ENCODE data around the gene MLXIP. TPM values are rescaled to one million over a fixed set of nuclear protein-coding genes. Genes with fewer than 3 reads are reported as not detected.

Gene MLXIP
- total and polyA plus RNA-seq, 9 of the 15 experiments (the other 6 are each of a cell fraction or from before 2014, with no cell fraction given): 2.2 to 66.3 (median 18.1) TPM

DNA sequence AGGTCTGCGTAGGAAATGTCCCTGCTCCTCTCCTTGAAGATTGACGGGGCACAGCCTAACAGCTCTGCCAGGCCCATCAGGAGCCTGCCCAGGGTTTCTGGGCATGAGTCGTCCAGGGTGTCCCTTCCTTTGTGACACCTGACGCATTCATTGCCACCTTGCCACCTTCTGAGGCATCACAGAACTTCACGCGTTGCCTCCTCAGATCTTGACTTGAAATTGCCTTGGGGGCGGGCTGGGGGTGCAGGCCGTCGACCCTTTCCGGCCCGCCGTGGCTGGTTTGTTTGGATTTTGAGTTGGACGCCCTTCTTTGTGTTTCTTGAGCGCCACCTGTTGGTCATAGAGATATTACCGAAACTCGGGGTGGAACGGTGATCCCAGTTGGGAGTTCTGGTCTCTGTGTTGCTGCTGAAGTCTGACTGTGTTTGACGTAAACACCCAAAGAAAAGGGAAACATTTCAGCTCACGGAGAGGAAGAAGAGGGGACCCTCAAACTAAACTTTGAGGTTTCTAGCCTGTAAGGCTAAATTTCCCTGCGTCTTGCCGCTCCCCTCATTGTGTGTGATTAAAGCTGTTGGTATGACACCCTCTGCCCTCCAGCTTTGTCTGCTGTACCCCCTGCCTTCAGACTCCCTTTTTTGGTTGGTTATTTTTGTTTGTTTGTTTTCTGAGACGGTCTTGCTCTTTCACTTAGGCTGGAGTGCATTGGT lies 44.6 kb downstream of the MLXIP start (continued):
- no peak for TF ChIP-seq NR3C1 (CRISPR knock-in tag; IDR thresholded peaks at IDR 0.05)
- no peak for TF ChIP-seq ZNF263 (CRISPR knock-in tag; IDR thresholded peaks at IDR 0.05; ENCODE audit: borderline replicate concordance)
- no peak for TF ChIP-seq PHB2 (IDR thresholded peaks at IDR 0.05; ENCODE audit: low read depth)
- TF ChIP-seq, protein P1, sequence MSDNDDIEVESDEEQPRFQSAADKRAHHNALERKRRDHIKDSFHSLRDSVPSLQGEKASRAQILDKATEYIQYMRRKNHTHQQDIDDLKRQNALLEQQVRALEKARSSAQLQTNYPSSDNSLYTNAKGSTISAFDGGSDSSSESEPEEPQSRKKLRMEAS (CRISPR knock-in tag; IDR thresholded peaks at IDR 0.05): no peak
- TF ChIP-seq, protein P2, sequence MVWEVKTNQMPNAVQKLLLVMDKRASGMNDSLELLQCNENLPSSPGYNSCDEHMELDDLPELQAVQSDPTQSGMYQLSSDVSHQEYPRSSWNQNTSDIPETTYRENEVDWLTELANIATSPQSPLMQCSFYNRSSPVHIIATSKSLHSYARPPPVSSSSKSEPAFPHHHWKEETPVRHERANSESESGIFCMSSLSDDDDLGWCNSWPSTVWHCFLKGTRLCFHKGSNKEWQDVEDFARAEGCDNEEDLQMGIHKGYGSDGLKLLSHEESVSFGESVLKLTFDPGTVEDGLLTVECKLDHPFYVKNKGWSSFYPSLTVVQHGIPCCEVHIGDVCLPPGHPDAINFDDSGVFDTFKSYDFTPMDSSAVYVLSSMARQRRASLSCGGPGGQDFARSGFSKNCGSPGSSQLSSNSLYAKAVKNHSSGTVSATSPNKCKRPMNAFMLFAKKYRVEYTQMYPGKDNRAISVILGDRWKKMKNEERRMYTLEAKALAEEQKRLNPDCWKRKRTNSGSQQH (CRISPR knock-in tag; IDR thresholded peaks at IDR 0.05): no peak
- no peak for TF ChIP-seq RCOR1 (IDR thresholded peaks at IDR 0.05; ENCODE audit: borderline replicate concordance in 1 of 2, low read depth in 2 of 2, low read length in 2 of 2)
- no peak for TF ChIP-seq ZNF707 (CRISPR knock-in tag; conservative IDR thresholded peaks at IDR 0.05)
- no peak for TF ChIP-seq ZZZ3 (IDR thresholded peaks at IDR 0.05)
- TF ChIP-seq TCFL5 (CRISPR knock-in tag; conservative IDR thresholded peaks at IDR 0.05): no peak
- TF ChIP-seq GABPB2 (CRISPR knock-in tag; conservative IDR thresholded peaks at IDR 0.05): no peak
- TF ChIP-seq ZNF143 (CRISPR knock-in tag; IDR thresholded peaks at IDR 0.05): no peak
- no peak for TF ChIP-seq SMARCB1 (IDR thresholded peaks at IDR 0.05; ENCODE audit: insufficient read length, low read depth)
- no peak for TF ChIP-seq ARID3A (IDR thresholded peaks at IDR 0.05; ENCODE audit: borderline replicate concordance, low read depth, low read length)
- TF ChIP-seq JUN (IDR thresholded peaks at IDR 0.05; ENCODE audit: borderline replicate concordance, low read depth, low read length): no peak
- TF ChIP-seq JUN (CRISPR knock-in tag; IDR thresholded peaks at IDR 0.05; ENCODE audit: borderline replicate concordance): no peak
- no peak for TF ChIP-seq ZFP1 (CRISPR knock-in tag; IDR thresholded peaks at IDR 0.05)
- no peak for TF ChIP-seq NCOR1 (IDR thresholded peaks at IDR 0.05)

Data from K562 (cell line).